ENCODE data around the gene PRKCB.

DNA sequence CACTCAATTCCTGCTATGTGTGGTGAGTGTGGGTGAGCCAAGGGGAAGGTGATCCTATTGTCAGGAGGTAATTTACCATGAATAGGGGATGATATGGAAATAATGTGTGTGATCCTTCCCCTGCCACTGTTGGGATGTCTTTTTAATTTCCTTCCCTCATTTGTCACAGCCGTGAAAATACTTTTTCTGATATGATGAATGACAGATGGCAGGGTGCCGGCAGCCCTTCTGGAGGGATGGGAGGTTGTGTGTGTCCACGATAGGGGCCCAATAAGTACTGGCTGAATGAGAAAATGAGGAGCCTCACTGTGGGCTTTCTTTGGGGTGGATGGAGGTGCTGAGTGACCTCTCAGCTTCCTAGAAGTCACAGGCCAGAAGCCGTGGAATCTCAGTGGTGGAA is 109.5 kb downstream of the PRKCB start:
- TF ChIP-seq, protein P1, sequence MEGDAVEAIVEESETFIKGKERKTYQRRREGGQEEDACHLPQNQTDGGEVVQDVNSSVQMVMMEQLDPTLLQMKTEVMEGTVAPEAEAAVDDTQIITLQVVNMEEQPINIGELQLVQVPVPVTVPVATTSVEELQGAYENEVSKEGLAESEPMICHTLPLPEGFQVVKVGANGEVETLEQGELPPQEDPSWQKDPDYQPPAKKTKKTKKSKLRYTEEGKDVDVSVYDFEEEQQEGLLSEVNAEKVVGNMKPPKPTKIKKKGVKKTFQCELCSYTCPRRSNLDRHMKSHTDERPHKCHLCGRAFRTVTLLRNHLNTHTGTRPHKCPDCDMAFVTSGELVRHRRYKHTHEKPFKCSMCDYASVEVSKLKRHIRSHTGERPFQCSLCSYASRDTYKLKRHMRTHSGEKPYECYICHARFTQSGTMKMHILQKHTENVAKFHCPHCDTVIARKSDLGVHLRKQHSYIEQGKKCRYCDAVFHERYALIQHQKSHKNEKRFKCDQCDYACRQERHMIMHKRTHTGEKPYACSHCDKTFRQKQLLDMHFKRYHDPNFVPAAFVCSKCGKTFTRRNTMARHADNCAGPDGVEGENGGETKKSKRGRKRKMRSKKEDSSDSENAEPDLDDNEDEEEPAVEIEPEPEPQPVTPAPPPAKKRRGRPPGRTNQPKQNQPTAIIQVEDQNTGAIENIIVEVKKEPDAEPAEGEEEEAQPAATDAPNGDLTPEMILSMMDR (IDR thresholded peaks at IDR 0.05; ENCODE audit: poor library complexity), result no peak
- no peak for TF ChIP-seq EZH2 (IDR thresholded peaks at IDR 0.05; ENCODE audit: borderline replicate concordance)
